Measurements from ENCODE around the gene MGAT4A. TPM values are rescaled to one million over a fixed set of nuclear protein-coding genes. Genes with fewer than 3 reads are reported as not detected.

MGAT4A gene
- total and polyA plus RNA-seq, 9 donors = 3.9 to 14.7 (median 12.6) TPM

GRCh38 chr2:98579926-98580325 is 151.0 kb downstream of the MGAT4A start:
- 85 to 92% (median 92%) methylated on average over 7 of the region's 7 CpGs for WGBS, 3 donors
- no peak for TF ChIP-seq CTCF (IDR thresholded peaks at IDR 0.05)
- no peak for TF ChIP-seq POLR2A (IDR thresholded peaks at IDR 0.05)
- no peak for TF ChIP-seq EP300 (IDR thresholded peaks at IDR 0.05)

GRCh38 chr2:98578231-98578630 is 152.7 kb downstream of the MGAT4A start:
- Histone ChIP-seq H3K4me3 (no peak overlapping the region), H3K27ac (no peak overlapping the region), H3K9me3 (no peaks in the 10 kb centered on the region), H3K27me3 (no peaks in the 10 kb centered on the region), H3K36me3 (no peaks in the 10 kb centered on the region), H3K4me1 (ENCODE audit: insufficient read depth) (no peaks in the 10 kb centered on the region)
- intact Hi-C loops (cut with DNase I) = no loop called here
- DNase-seq = no peak
- 91 to 92% (median 91%) methylated on average over 9 of the region's 9 CpGs for WGBS, 3 donors
- TF ChIP-seq CTCF (IDR thresholded peaks at IDR 0.05) = no peak
- TF ChIP-seq POLR2A (IDR thresholded peaks at IDR 0.05) = no peak
- no peak for TF ChIP-seq EP300 (IDR thresholded peaks at IDR 0.05)

More at GRCh38 chr2:98579926-98580325, 151.0 kb downstream of the MGAT4A start:
- Histone ChIP-seq H3K4me1 (ENCODE audit: insufficient read depth) (no peaks in the 10 kb centered on the region), H3K4me3 (no peak overlapping the region), H3K27me3 (no peaks in the 10 kb centered on the region), H3K27ac (no peak overlapping the region), H3K9me3 (no peaks in the 10 kb centered on the region), H3K36me3 (no peaks in the 10 kb centered on the region)
- intact Hi-C loops (cut with DNase I) = no loop called here
- no peak for DNase-seq

- no peak for TF ChIP-seq EP300 (IDR thresholded peaks at IDR 0.05)
- no peak for TF ChIP-seq POLR2A (IDR thresholded peaks at IDR 0.05)
- no peak for TF ChIP-seq CTCF (IDR thresholded peaks at IDR 0.05)
- no peak overlapping the region for H3K27ac ChIP-seq
- intact Hi-C loops (cut with DNase I) = no loop called here
- H3K36me3 ChIP-seq = no peaks in the 10 kb centered on the region
- no peaks in the 10 kb centered on the region for H3K4me1 ChIP-seq (ENCODE audit: insufficient read depth)
- no peak for DNase-seq
- no peaks in the 10 kb centered on the region for H3K9me3 ChIP-seq
- no peak overlapping the region for H3K4me3 ChIP-seq
- 69 to 74% (median 69%) methylated on average over 10 of the region's 10 CpGs for WGBS, 3 donors
- H3K27me3 ChIP-seq = no peaks in the 10 kb centered on the region
Measured at GRCh38 chr2:98577313-98577712, 153.6 kb downstream of the MGAT4A start.

GRCh38 chr2:98576666-98577312 is 154.1 kb downstream of the MGAT4A start:
- H3K36me3 ChIP-seq = no peaks in the 10 kb centered on the region
- H3K4me1 ChIP-seq (ENCODE audit: insufficient read depth) = no peaks in the 10 kb centered on the region
- no peak for DNase-seq
- H3K27me3 ChIP-seq = no peaks in the 10 kb centered on the region
- no peak overlapping the region for H3K4me3 ChIP-seq
- intact Hi-C loops (cut with DNase I) = no loop called here
- 89 to 94% (median 90%) methylated on average over 22 of the region's 22 CpGs for WGBS, 3 donors
- no peaks in the 10 kb centered on the region for H3K9me3 ChIP-seq
- TF ChIP-seq POLR2A (IDR thresholded peaks at IDR 0.05) (no peak), CTCF (IDR thresholded peaks at IDR 0.05) (no peak), EP300 (IDR thresholded peaks at IDR 0.05) (no peak)
- H3K27ac ChIP-seq = no peak overlapping the region
